ENCODE measurements around the gene SRBD1.

Gene SRBD1

DNA sequence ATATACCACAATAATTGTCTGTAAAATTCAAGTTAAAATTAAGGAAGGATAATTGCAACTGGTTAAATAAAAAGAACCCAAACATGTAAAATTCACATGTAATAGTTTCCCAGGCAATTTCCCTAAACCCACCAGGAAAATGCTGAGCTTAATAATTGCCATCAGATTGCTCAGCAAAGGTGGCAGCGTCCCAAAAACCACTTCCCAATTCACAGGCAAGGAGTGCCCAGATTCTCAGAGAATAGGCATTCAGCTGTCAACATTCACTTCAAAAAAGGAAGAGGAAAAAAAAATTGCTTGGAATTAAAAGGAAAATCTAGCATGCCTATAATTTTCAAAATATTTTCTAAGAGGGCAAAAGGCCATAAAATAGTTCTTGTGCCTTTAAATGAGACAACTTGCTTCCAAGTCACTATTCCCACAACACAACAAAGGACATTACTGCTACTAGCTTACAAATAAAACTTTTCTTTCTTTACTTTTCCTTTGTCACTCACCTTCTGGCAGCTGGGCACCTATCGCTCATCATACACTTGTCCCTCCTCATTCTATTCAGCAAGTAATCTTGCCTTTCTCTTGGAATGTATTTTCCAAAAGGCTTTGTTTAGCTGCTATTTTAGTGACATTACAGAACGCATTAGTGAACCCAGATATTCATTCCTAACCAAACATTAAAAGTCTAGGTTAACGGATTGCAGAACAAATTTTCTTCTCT is 15.2 kb downstream of the SRBD1 start:
- no peak for DNase-seq

DNA sequence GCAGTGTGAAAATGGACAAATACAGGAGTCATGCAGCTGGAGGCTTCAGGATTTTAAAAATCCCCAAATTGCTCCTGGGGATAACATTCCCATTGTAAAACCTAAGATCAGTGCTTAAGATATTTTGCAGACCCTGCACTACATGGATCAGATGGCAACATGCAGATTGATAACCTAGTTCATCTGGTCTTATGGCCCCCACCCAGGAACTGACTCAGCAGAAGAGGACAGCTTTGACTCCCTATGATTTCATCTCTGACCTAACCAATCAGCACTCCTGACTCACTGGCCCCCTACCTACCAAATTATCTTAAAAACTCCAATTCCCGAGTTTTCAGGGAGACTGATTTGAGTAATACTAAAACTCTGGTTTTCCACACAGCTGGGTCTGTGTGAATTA is 20.0 kb downstream of the SRBD1 start:
- no peak for DNase-seq

DNA sequence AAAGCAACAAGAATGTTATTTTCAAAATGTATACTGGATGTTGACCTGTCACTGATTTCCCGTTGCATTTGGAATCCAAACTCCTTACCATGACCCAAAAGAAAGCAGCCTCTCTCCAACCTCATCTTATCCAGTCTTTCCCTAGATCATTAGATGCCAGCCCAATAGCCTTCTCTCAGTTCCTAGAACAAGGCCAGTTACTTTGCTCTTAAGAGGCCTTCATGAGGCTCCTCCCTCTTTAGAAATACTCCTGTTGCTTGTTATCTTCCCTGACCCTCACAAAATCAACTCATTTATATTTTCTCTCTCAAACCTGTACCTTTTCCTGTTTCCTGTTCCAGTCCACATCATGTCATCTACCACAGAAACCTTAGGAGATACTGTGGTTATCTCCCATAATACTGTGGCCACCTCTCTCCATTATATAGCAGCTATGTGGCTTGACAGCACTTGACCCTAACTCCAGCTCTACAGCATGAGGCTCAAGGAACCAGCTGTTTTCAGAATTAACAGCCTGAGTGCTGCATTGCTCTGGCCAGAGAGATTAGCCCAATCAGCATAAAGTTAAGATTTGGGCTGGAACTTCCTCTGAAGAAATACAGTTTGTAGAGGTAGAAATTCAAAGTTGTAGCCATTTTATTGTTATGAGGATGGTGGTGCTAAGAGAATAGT is 22.8 kb downstream of the SRBD1 start:
- DNase-seq: no peak

DNA sequence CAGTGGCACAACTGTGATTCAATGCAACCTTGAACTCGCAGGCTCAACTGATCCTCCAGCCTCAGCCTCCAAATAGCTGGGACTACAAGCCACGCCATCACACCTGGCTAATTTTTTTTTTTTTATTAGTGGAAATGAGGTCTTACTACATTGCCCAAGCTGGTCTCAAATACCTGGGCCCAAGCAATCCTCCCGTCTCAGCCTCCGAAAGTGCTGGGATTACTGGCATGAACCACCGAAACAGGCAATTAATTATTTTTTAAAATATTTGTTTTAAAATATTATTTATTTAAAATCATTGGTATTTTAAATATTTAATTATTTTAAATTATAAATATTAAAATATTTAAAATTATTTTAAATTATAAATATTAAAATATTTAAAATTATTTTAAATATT is 24.5 kb downstream of the SRBD1 start:
- no peak for DNase-seq

DNA sequence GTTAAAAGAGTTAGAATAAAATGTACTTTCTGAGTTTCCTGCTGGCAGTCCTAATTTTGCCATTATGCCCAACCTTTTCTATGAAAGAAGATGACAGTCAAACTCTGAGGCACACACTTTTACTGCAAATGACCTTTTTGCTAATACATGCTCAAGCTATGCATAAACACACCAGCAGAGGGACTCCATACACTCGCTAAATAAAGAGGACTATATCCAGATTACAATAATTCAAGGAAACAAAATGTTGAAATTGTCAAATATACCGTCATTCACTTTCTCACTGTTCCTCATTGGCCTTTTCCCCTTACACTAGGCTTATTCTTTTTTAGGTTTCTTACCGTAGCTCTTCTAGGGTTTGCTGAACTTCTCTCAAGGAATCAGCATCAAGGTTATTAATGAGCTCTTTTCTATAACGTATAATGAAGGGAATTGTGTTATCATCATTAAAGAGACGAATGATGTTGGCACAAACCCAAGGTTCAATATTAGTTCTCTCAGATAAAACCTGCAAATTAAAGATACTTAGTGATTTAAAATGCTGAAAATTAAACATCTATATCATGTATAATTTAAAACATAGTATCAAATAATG is 25.7 kb downstream of the SRBD1 start:
- DNase-seq: no peak

DNA sequence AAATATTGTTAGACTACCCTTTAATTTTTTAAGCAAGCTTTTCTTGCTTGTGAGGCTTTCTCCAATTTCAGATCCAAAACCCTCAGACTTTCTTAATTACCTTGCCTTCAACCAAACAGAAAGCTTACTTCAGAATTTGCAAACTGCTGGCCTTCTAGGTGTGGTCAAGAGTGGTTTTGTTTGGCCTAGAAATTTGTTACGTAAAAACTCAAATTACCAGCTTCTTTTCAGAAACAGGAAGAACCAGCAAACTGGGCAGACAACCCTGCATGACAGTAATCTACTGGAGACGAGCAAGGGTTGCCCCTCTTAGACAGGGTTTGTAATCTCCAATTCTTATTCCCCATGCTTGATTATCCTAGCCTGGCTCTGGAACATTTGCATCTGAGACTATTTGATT is 27.1 kb downstream of the SRBD1 start:
- no peak for DNase-seq

DNA sequence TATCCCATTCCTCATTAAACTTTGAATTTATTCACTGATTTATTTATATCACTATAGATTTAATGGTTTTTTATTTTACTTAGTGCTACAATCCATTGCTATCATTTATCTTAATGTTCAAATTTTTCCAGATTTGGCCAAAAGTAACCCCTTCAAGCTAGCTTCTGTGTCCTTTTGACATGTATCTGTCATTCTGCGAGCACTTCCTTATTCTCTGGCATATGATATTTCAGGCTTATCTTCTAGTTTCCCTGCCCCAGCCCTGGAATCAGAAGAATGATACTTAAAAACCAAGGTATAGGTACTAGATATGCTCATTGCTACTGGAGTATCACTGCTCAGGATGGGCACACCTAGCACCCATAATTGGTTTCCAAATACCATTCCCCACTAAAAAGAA is 28.5 kb downstream of the SRBD1 start:
- DNase-seq: no peak

DNA sequence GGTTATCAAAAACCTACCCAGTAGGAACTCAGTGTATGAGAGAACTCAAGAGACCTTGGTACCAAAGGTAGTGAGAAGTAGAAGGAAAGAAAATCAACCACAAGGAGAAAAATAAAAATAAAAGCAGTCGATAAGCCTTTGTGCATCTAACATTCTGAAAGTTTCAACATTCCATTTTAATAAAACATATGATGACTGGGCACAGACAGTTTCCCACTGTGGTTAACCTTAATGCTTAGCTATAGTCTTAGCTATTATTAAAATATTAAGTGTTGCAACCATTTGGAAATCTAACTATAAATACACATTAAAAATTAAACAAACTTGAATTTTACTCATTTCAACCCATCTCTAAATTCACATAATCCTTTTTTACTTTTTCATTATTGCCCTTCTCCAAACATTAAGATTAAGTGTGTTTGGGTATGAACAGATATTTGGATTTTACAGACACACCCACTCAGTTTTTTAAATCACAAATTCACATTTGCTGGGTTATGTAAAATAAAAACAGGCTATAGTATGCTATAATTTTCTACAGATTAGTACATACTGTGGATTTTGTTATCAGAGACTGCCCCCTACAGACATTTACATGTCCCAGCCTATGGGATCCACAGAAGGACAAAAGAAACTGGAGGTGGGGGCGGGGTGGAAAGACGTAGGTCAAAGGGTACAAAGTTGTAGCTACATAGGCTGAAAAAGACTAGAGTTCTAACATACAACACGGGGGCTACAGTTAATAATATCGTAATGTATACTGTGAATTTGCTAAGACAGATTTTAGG is 32.8 kb downstream of the SRBD1 start:
- no peak for DNase-seq

DNA sequence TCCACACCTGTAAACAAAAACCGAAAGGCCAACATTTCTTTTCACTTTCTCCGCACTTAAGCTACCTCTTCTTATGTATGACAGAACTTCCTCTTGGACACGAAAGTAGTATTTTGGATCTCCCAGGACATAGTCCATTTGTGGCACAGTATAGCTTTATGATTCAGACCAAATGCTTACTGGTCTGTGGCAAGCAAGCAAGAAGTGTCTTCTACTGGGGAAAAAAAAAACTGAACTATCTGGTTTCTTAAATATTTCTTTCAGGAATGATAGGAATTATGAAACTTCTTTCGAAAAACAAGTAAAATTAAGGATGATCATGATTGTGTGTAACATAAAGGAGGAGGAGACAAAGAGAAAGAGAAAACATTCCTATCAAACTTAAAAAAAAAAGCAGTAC is 33.6 kb downstream of the SRBD1 start:
- DNase-seq: no peak

DNA sequence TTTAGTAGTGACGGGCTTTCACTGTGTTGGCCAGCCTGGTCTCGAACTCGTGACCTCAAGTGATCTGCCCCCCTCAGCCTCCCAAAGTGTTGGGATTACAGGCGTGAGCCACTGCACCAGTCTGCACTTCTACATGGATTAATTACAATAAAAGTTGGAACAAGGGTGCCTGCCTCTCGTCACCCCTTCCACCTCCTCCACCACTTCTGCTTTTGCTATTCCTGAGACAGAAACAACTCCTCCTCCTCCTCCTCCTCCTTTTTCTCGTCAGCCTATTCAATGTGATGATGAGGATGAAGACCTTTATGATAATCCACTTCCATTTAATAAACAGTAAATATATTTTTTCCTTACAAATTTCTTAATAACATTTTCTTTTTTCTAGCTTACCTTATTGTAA is 35.2 kb downstream of the SRBD1 start:
- DNase-seq: no peak

DNA sequence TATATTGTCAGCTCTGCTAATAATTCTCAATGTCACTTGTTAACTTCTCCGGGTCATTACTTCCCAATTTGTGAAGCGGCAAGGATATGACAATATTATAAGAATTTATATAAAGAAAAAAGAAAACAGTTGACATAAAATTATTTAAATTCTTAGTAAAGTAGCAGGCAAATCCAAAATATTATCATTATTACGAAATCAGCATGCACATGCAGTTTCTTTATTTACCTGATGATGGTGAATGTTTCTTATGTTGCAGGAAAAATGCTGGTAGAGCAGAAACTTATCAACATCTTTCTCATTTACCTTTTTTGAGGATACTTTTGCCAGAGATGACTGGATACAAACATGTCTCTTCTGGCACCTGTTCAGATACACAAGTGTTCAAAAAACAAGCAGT is 38.1 kb downstream of the SRBD1 start:
- DNase-seq: no peak

DNA sequence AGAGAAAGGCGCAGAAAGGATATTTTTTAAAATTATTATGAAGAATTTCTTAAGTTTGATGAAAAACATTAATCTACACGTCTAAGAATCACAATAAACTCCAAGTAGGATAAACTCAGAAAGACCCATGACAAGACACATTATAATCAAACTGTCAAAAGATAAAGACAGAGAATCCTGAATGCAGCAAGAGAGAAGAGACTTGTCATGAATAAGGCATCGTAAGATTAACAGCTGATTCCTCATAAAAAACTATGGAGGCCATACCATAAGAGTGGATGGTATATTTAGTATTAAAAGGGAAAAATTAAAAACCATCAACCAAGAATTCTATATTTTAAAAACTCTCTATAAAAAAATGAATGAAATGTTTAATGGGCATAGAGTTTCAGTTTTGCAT is 39.1 kb downstream of the SRBD1 start:
- no peak for DNase-seq

DNA sequence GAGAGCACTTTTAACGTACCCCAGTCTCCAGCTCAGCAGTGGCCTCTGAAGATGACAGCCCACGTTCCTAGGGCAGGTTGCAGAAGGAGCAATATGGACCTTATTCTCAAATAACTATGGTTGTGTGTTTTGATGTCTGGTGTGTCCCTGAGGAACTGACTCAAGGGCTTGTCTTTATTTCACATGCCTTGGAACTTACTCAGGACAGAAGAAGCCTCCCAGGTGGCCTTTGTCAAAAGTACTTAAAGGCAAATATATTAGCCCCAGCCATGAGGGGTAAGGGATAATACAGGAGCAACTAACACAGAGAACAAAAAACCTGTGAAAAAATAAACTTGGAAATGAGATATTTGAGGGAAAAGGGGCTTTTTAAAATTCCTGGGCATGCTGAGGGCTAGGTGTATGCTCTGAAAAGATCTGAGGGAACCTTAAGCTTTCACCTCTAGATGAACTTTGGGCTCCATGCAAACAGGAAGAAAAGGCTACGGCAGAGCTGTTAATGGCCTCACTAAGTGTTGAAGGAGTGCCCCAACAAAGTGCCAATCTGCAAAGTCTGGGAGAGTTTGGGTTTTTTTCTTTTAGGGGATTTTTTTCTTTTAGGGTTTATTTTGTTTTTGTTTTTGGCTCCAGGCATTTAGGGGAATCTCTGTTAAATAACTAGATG is 40.3 kb downstream of the SRBD1 start:
- no peak for DNase-seq

DNA sequence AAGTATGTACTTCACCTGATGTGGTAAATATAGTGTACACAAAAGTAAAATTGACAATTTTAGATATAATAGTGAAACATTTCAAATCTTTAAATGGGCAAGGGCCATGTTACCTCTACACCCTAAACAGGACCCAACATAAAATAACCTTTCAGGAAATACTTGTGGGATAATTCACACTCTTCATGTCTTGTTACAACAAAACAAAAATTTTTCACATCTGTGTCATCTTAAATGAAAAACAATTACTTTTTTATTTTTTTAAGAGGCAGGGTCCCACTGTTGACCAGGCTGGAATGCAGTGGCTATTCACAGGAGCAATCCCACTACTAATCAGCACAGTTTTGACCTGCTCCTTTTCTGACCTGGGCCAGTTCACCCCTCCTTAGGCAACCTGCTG is 42.1 kb downstream of the SRBD1 start:
- DNase-seq: no peak

DNA sequence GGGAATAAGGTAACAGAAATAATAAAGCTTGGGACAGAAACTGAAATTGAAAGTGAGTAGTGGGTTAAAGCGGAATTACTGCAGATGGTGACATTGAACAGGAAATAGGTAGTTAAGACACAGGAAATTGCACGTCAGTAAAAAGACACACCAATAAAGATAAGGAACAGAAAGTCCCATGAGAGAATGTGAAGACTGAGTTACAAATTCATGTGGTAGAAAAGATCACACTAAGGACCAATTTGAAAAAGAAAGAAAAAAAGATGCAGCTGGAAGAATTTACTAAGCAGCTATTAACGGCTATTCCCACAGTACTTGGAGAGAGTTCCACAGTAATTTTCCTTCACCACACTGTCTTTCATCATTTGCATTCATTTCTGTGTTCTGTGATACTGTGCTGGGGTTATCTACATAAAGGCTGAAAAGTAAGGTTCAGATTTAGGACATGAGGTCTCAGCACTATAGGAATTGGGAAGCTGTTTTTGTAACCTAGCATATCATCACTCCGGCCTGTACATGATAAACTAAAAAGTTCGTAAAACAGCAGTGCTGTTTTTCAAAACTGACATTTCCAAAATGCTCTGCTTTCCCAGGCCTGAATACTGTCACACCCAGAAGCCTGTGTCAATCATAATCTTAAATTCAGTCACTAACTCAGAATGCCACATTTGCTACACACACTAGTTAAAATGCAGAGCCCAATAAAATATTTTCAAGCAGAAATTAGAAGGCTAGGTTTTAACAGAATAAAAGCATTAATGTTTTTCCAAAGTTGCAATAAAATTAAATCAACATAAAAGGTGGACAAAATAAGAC is 42.9 kb downstream of the SRBD1 start:
- DNase-seq: no peak

DNA sequence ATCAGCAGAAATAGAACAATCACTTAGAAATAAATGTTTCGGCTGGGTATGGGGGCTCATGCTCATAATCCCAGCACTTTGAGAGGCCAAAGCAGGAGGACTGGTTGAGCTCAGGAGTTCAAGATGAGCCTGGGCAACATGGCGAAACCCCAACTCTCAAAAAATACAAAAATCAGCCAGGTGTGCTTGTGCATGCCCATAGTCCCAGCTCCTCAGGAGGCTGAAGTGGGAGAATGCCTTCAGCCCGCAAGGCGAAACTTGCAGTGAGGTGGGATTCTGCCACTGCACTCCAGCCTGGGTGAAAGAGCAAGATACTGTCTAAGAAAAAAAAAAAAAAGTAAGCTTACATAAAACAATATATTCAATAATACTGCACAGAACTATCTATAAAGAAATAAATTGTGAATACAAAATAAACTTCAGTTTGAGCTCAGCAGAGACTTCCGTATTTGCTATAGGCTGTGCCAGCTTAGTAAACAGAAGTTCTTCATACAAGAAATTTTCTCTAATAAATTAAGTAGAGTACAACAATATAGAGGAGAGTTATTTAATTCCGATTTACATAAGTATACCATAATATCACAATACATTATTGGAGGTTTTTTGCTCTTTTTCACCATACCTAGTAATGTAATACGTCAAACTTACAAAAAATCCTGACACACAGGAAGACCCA is 43.6 kb downstream of the SRBD1 start:
- DNase-seq: no peak

DNA sequence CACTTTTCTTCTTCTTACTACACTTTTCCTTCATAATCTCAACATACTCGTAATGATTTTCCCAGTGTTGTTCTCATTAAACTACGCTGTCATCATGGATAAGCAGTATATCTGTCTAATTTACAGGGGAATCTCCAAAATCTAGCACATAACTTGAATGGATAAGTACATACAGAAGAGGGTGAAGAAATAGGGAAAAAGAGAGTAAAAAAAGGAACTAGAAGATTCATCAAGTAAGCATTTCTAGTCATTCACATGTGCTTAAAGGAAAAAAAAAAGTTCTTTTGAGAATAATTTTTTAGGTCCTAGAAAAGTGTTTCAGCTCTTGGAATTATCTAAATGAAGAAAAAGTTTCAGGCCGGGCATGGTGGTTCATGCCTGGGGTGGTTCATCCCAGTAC is 51.6 kb downstream of the SRBD1 start:
- DNase-seq: no peak

DNA sequence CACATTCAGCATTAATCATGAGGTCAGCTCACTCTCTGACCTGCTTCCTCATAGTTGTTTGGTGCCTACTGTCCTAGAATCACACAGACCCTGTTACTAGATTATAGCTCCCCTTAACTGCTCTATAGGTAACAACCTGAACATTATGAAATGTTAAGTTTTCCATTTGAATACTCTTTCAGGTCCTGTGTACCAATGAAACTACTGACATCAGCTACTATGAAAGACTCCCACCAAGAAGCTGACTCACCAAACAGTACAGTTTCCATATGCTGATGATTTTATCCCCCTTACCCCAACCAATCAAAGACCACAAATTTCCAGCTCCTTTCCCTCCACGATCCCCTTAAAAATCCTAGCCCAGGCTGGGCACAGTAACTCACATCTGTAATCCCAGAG is 56.3 kb downstream of the SRBD1 start:
- DNase-seq: no peak

DNA sequence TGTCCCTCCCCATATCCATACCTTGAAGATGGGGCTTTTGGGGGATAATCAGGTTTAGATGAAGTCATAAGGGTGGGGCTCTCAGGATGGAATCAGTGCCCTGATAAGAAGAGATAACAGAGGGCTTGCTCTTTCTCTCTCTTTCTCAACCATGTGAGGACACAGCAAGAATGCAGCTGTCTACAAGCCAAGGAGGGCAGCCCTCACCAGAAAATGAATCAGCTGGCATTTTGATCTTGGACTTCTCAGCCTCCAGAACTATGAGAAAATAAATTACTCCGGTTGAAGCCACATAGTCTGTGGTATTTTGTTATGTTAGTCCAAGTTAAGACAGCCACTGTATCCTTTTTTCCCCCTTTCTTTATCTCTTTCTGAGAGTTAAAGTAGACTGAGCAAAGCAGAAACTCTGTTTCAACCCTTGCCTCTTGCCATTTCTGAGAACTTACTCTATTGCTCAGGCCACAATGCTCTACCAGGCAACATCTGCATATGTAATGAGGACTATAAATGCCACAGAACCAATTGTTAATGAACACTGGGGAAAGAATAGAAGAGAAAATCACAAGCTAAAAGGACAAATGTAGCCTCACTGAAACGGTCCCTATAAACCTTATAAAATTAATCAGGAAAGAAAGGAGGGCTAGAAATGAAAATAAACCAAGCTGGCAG is 56.9 kb downstream of the SRBD1 start:
- no peak for DNase-seq

DNA sequence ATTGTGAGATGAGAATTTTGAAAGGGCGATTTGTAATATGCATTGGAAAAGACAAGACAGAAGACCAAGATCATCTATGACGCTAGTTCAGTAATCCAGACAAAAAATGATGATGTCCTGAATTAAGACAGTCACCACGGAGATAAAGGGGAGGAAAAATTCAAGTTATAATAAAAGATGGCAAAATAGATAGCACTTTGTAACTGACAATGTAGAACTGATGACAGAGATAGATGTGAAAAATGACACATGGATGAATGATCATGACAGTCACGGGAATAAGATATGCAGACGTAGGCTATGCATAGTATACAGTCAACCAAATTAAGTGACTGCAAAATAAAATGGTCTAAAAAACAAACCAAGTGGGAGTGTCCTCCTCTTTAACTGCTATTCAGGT is 59.2 kb downstream of the SRBD1 start:
- no peak for DNase-seq

DNA sequence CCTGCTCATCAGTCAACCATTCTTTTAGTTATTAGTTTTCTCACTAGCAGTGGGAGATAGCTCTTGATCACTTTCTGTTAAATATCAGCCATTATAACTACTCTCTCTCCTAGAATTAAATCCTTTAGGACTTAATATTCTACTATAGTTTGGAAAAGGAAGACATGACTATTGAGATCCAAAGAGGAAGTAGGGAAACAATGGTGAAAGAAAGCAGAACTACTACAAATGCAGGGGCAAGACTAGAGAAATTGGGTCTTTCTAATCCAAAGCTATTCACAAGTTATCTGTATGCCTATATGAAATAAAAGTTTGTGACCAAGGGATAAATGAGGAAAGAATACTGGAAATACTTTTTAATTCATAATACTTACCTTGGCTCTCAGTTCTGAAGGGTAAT is 65.1 kb downstream of the SRBD1 start:
- DNase-seq: no peak

Data from NK-92 treated with Interleukin-12 subunit alpha and Interleukin-12 subunit beta, amount 100 ng/mL, for 24 hours (cell line).